ENCODE results near the gene BRD4.

The BRD4 gene

DNA sequence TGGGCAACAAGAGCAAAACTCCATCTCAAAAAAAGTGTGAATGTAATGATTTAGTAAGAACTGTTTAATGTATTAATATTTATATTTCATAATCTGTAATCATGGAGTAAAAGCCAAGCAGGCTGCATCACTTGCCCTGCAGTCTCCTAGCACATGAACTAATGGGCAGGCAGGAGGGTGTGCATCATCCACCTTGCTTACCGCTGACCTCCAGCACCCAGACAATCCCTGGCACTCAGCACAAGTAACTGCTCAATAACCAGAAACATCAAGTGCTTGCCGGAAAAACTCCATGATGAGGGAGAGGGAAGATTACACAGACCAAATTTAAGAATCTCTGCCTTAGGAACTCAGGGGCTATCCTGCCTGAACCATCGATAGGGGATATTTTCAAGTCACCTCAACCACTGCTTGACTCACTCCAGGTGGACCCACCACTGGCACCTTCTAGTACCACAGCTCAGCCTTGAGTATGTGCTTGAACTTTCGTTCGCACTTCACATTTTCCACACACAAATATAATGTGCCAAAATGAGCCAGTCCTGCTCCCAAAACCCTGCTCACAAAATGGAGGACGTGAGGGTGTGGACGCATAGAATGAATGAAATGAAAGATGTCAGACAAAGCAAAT, 18.6 kb downstream of the BRD4 start:
- no peak for DNase-seq (ENCODE audit: low spot score)

DNA sequence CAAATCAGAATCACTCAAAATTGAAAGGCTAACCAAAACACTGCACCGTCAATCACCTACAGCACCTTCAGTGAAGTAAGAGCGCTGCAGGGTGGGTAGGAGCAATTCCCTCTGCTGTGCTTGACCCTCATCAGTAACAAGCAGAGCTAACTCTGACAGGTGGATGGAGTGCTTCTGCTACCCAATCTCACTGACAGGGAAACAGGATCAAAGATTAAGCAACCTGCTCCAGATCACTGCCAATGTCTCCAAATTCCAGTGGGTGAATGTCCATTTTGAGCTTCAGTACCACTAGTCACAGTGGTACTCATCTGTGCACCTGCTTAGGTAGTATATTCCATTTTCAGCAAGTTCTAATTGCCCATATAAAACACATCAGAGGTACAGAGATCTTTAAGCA, 25.2 kb downstream of the BRD4 start:
- DNase-seq (ENCODE audit: low spot score), result no peak

DNA sequence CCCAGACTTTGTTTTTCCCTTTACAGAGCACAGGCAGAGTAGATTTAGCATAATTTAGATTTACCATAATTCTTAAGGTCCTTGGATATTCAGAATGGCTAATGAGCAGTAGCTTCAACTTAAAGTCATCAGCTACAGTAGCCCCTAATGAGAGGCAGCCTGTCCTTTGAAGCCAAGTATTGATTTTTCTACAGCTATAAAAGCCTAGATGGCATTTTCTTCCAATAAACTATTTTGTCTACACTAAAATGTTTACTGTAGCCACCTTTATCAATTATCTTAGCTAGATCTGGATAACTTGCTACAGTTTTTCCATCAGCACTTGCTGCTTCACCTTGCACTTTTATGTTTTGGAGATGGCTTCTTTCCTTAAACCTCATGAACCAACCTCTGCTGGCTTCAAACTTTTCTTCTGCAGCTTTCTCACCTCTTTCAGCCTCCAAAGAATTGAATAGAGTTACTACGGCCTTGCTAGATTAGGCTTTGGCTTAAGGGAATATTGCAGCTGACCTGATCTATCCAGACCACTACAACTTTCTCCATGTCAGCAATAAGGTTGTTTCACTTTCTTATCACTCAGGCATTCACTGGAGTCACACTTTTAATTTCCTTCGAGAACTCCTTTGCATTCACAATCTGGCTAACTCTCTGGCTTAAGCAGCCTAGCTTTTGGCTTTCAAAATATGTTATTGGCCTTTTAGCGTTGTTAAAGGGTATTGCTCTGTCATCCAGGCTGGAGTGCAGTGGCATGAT, 26.6 kb downstream of the BRD4 start:
- DNase-seq (ENCODE audit: low spot score), result no peak

DNA sequence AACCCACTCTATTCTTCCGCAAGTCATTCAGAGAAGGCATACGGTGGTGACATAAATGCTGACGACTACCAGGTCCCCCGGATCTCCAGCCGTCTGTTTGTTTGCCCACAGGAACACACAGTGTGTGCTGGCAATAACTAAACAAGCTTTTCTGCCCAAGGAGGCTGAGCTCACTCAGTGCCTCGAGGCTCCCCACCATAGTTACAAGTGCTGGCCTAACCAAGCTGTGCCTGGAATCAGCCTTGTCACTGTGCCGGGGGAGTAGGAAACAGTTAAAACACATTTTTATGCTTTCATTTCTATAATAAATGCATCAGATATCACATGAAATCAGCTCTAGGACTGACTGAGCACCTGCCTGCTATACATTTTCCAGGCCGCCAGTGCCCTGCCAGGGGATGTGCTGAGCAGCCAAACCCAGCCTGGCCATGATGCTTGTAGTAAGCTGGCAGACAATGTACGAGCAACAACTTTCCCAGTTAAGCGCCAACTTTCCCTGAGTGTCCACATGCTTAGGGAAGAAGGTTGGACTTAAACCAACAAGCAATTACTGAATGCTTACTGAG, 28.1 kb downstream of the BRD4 start:
- DNase-seq (ENCODE audit: low spot score), result no peak

DNA sequence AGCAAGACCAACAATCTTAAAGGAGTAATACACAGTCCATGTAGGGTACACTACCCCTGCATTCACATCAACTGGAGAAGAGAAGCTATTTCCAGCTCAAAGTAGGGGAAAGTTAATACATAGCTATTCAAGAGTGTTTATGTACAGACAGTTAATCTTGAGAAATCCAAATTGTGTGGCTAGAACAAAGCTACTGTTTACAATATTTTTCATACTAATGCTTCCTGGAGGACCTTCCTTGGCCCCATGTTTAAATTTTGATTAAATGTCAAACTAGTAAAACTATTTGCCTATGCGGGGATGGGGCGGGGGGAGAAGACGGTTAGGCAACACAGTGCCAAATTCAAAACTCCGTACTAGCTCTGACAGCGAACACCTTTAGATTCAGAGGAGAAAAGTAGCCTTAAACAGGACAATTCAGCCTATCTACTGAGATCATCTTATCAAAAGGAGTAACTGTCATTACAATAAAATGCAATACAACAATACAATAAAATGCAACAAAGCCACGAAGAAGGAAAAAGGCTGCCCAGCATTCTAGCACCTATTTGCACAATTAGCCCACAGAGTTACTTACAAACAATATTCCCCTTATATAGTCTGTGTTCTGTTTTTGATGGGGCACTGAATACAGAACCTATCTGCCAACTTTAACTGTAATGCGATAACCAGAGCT, 29.1 kb downstream of the BRD4 start:
- no peak for DNase-seq (ENCODE audit: low spot score)

DNA sequence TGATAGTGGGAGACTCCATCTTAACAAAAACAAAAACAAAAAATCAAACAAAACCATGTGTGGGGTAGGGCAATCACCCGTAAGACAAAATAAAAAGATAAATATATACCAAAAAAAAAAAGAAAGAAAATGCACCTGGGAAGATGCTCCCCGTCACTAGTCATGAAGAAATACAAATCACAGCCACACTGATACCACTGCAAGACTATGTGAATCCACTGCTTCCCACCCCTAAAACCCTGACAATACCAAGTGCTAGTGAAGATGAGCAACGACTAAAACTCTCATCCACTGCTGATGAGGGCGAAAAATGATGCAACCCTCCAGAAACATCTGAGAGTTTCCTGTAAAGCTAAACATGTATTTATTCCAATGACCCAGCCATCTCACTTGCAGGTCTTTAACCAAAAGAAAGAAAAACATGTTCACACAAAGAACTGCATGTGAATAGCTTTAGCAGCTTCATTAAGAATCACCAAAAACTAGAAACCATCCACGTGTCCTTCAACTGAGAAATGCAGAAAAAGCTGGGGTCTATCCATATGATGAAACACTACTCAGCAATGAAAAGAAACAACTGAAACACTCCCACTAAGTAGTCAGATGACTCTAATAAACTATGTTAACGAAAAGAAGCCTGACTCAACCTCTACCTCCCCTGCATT, 31.7 kb downstream of the BRD4 start:
- no peak for DNase-seq (ENCODE audit: low spot score)

DNA sequence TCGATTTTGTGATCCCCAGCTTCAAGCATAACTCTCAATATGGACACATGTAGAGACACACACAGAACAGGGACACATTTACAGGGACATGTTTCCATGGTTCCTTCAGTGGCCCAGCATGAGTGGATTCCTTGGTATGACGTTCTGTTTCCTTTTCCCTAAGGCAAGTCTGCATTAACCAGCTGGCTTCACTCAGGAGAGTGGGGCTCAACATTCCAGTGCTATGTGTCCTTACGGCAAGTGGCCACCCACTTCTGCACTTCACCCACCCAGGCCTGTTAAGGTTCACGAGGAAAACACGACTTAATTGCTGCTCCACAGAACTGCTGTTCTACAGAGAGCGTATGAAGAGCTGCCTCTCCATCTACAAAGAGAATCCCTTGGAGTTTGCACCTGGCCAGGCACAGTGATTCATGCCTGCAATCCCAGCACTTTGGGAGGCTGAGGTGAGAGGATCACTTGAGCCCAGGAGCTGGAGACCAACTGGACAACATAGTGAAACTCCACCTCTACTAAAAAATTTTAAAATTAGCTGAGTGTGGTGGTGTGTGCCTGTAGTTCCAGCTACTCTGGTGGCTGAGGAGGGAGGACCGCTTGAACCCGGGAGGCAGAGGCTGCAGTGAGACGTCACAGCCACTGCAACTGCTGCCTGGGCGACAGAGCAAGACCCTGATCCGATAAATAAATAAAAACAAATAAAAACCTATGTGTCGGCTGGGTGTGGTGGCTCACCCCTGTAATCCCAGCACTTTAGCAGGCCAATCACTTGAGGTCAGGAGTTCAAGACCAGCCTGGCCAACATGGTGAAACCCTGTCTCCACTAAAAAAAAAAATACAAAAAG, 32.5 kb downstream of the BRD4 start:
- no peak for DNase-seq (ENCODE audit: low spot score)

DNA sequence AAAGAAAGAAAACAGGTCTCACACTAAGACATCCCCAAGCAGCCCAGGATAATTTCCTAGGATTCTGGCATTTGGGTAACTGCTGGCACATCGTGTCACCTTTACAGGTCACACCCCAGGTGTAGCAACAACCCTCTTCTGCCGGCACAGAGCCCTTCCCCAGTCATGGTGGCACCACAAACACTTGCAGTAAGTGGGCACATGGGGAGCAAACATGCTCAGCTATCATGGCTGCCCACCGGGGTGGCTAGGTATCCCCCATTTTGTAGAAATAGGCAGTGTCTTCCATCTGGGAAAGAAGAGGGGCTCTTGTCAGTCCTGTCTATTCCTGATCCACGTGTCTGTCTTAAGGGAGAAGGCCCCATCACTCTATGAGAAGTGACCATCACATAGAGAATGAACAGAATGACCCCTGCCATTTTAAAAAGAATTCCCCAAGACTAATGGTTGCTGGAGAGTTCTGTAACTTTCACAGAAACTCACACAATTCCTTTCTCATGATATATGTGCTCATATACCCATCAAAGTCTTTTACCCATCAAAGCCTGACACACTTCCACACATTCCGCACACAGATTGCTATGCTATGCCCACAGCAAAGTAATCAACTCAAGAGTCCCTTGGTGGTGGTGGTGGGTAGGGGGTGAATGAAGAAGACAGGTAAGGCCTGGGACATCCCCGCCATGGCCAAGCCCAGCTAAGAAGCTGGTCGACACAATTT, 33.3 kb downstream of the BRD4 start:
- DNase-seq (ENCODE audit: low spot score), result no peak

DNA sequence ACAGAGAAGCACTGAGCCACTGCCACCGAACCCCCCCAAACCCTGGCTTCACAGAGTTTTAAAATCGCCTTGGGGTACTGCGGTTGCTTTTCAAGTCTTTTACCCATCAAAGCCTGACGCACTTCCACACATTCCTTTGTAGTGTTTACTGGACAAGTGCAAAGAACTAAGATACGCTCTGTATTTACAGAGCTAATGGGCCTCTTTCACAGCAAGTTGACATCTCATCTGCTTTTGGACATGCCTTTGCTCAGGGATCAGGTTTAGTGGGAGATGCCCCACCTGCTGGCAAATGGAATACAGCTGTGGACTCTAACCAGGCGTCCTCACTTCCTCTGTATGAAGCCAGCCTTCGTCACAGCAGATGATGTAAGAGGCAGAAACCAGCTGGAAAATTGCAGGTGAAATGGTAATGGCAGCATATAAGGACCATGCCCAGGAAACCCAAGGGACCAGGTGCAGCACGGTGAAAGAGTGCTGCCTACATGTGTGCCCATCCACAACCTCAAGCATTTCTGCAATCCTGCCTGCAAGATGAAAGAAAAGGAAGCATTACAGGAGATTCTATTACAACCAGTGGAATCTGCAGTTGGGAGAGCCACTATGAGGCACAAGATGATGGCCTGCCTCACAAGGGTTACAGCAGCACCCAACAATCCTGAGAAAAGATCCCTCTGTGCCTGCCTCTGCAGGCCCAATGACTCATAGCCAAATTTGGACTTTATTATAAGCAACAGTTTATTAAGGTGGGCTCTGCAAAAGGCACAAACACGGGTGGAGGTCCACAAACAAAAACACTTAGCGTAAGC, 34.7 kb downstream of the BRD4 start:
- no peak for DNase-seq (ENCODE audit: low spot score)

DNA sequence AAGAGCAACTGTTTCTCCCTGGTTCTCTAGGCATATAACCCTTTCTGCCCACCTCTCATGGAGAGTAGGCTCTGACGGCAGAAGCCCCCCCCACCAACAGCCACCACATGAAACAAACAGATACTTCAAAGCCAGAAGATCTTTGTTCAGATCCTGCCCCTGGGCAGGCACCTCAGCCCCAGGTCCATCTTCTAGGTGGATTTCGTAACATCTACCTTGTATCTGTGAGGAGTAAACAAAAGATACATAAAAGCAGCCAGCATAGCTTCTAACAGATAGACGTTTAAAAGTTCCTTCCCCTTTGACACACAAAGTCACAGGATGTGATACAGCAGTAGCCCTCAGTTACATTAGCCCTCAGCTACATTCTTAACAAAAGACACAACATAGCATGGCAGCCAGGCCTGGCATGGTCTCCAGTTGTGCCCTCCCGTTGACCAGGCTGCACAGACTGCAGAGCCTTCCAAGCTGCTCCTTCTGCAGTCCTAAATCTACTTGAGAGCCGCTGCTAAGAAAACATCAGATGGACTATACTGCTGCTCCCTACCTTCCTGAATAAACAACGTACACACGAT, 35.4 kb downstream of the BRD4 start:
- no peak for DNase-seq (ENCODE audit: low spot score)

DNA sequence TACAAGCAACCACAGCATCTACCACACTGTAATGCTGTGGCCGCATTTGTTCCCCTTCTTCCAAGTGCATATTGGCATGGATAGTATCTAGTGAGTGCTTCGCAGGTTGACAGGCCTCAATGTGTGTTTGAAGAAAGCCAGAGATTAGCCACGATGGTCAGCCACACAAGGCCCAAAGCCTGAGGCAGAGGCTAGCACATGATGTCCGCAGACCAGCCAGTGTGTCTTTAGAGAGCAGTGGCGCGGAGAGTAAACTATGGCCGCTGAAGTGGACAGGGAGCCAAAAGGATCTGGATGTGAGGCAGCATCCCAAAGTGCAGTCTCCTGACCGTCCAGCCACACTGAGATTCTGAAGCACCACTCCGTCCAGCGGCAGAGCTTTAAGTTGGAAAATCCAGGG, 36.0 kb downstream of the BRD4 start:
- DNase-seq (ENCODE audit: low spot score), result no peak

DNA sequence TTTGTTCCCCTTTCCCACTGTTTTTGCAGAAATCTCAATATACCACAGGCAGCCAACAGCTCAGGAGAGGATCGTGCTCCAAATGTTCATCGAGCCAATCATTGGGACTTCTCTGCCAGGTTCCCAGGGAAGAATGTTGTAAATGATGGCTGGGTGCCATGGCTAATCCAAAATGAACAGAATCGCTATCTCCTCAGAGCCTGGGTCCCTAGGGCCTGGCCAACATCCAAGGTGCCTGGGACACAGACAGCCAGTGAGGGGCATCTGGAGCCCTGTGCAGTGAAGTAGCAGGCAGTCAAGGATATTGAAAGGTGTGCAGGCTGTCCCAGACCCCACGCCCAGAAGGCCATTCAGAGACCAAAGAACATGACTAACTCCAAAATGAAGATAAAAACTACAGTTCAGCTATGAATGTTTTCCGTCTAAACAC, 37.8 kb downstream of the BRD4 start:
- DNase-seq (ENCODE audit: low spot score), result peak; percentile 58

DNA sequence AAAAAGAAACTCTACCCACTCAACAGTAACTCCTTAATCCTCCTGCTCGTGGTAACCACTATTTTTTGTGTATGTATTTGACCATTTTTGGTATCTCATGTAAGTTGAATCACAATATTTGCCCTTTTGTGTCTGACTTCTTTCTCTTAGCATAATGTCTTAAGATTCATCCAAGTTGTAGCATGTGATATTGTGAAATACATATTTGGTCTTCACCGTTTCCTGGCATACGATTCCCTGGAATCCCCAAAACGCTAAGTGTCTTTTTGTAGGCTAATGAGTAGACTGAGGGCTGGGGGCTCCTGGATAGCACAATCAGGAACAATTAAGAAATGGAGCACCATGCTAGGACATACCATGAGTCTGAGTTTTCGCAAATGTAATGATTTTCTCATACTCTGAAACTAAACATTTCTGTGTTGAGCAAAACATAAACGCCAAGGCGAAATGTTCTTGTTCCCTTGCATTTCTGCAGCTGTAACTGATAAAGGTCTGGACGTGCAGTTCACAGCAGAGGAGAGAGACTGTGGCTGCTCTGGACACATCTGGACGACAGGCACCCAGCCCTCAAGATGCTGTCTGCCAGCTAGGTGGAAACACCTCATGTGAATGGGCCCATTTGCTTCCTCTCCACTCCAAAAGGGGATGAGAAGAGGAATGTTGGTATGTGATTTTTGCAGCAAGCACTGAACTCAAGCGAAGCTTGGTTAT, 38.4 kb downstream of the BRD4 start:
- DNase-seq (ENCODE audit: low spot score), result no peak

DNA sequence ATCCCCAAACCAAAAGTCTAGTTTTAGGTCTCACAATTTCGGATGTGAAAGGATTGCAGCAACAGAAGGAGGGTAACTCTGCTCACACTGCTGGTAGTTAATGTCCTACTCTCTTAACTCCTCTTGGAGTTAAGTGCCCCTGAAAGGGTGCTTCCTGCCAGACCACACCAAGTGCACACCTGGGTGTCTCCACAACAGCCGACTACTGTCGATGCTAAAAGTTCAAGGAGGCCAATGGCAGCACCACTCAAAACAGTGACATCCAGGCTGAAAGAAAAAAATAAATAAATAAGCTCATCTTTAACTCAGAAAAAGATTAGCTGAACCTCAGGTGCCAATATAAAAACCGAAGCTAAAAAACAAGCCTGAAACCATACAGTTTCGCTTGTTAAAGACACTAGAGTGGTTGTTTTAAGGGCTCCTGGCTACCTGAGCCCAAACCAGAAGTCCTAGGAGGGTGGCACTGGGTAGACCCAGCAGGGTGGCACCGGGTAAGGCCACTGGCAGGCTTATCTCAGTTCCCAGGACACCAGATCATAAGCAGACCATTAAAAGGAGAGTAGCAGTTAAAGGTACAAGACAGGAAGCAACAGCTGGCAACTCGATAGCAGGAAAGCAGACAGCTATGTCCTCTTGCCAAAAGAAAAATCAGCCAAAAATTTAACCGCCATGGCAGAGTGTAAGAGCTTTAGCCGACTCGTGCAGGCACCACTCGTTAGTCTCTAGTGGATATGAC, 39.3 kb downstream of the BRD4 start:
- DNase-seq (ENCODE audit: low spot score), result no peak

DNA sequence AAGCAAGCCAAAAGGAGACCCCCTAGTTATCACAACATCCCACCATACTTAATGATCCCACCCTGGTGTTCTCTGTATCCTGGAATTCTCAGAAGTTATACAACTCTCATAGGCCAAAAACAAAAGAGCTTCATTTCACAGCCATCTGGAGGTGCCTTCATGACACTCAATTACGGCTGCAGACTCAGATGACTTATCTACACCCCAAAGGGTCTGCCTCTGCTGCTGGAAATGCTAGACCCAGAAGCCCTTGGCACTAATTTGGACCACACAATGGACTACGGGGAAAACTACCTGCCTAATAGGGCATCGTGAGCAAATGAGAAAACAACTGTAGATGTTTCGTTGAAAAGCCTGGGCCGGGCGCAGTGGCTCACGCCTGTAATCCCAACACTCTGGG, 40.2 kb downstream of the BRD4 start:
- no peak for DNase-seq (ENCODE audit: low spot score)

DNA sequence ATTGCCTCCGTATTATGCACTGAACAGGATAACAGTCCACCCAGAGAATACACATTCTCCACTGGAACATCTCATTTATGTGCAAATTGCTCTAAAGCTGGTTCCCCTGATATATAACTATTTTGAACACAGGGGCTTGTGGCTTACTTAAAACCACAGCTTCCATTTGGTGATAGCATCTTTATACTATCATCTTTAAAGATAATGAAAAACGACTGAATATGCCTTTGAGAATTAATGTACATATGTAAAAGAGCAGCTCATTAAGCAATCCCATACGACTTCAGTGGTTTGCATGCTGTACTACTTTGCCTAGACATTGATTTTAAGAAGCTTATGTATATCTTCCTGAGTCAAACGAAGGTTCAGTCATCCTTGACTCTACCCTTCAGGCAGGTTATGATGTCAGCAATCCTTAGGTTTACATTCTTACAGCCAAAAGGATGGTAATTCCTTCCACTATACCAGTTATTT, 40.8 kb downstream of the BRD4 start:
- DNase-seq (ENCODE audit: low spot score), result no peak

DNA sequence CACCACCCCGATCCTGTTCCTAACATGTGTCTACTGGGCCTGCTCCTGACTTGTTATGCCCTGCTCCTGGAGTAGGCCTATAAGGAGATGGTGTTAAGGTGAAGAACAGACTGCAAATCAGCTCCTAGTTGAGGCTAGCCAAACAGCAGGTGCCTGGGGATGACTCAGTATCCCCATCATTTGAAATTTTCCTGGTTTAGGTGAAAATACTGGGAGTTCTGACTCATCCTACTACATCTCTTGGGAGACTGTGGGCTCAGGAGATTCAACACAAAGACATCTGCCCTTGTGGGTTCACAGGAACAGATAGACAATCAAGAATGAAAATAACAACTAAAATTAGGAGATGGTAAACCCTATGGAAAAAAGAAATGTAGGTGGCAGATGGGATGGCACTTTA, 41.2 kb downstream of the BRD4 start:
- DNase-seq (ENCODE audit: low spot score), result no peak

DNA sequence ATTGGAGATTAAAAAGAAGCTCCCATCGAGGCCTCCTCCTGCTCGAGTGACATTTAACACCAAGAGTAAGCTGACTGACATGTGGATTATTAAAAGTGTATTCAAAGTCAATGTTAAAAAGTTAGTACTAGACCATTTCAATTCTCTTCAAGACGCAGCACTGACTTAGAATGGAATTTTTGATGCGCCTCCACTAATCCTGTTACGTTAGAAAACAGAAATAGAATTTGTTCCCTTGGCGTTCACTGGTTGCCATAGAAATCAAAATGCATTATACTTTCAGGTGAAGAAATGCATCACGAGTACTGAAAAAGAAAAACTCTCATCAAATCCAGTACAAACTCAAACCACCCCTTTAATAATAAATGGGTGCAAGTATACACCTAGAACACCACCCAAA, 42.2 kb downstream of the BRD4 start:
- DNase-seq (ENCODE audit: low spot score), result no peak

Measured in D341Med (cell line).